ENCODE data around the gene GPD1L. TPM values are rescaled to one million over a fixed set of nuclear protein-coding genes. Genes with fewer than 3 reads are reported as not detected.

The GPD1L gene
- total RNA-seq, 1 donor from 2014 or later: 11.2 TPM

DNA sequence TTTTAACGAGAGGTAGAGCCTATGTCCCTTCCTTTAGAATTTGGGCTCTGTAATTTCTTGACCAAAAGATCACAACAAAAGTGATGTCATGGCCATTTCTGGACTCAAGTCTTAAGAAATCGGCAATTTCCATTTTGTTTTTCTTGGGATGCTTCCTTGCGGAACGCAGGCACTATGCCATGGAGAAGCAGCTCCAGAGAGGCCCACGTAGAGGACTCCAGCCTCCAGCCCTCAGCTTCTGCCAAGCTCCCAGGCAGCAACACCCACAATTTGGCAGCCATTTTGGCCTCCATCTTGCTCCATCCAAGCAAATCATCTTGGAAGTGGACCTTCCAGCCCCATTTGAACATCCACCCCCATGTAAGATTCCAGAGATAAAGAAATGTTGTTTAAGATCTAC, 6.0 kb upstream of the GPD1L start:
- H3K27ac ChIP-seq (ENCODE audit: low read depth, low read length): no peak overlapping the region
- H3K9me3 ChIP-seq (ENCODE audit: insufficient read depth, low read depth, low read length): peaks cover 11% of the 10 kb centered on the region
- no peaks in the 10 kb centered on the region for H4K20me1 ChIP-seq (ENCODE audit: insufficient read depth, low read length)
- TF ChIP-seq EZH2 (IDR thresholded peaks at IDR 0.05; ENCODE audit: insufficient read depth, low read length): no peak
- TF ChIP-seq, protein P1, sequence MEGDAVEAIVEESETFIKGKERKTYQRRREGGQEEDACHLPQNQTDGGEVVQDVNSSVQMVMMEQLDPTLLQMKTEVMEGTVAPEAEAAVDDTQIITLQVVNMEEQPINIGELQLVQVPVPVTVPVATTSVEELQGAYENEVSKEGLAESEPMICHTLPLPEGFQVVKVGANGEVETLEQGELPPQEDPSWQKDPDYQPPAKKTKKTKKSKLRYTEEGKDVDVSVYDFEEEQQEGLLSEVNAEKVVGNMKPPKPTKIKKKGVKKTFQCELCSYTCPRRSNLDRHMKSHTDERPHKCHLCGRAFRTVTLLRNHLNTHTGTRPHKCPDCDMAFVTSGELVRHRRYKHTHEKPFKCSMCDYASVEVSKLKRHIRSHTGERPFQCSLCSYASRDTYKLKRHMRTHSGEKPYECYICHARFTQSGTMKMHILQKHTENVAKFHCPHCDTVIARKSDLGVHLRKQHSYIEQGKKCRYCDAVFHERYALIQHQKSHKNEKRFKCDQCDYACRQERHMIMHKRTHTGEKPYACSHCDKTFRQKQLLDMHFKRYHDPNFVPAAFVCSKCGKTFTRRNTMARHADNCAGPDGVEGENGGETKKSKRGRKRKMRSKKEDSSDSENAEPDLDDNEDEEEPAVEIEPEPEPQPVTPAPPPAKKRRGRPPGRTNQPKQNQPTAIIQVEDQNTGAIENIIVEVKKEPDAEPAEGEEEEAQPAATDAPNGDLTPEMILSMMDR (IDR thresholded peaks at IDR 0.05; ENCODE audit: insufficient read depth, low read depth, low read length): no peak
- no peaks in the 10 kb centered on the region for H3K4me1 ChIP-seq (ENCODE audit: insufficient read depth, low read length)
- H3K79me2 ChIP-seq (ENCODE audit: insufficient read depth, low read length): no peaks in the 10 kb centered on the region
- H3K27me3 ChIP-seq (ENCODE audit: insufficient read depth, low read length): no peaks in the 10 kb centered on the region
- Mint-ChIP-seq H3K27me3 (ENCODE audit: low read depth, unreplicated experiment) (peaks cover 2% of the 10 kb centered on the region), H3K9me3 (ENCODE audit: unreplicated experiment) (peaks cover 34% of the 10 kb centered on the region), H3K27ac (ENCODE audit: unreplicated experiment) (no peak overlapping the region), H3K4me3 (ENCODE audit: unreplicated experiment) (no peak overlapping the region), H3K36me3 (ENCODE audit: low read depth, unreplicated experiment) (no peaks in the 10 kb centered on the region), H3K4me1 (ENCODE audit: low read depth, unreplicated experiment) (no peaks in the 10 kb centered on the region)
- no peak overlapping the region for H3K4me2 ChIP-seq (ENCODE audit: low read length)
- no peak overlapping the region for H2AFZ ChIP-seq (ENCODE audit: low read depth, low read length)
- no peak for FAIRE-seq
- no peak overlapping the region for H3K9ac ChIP-seq (ENCODE audit: low read length)
- DNase-seq (ENCODE audit: low read depth): no peak
- no peaks in the 10 kb centered on the region for H3K36me3 ChIP-seq (ENCODE audit: insufficient read depth, low read length)
- no peak overlapping the region for H3K4me3 ChIP-seq (ENCODE audit: insufficient read depth, low read depth, low read length)

DNA sequence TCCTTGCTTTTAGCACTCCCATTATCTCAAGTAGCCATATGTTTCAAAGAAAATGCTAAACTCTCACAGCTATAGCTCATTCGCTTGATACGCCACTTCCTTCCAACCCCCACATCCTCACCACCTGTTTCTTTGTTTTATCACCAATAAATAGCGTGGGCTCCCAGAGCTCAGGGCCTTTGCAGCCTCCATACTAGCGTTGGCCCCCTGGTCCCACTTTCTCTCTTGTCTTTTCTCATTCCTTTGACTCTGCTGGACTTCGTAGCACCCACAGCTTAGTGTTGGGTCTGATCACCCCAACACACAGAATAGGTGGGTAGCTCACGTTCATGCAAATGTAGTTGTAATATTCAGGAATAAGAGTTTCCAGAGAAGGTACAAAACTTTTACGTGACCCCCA, 4.1 kb upstream of the GPD1L start:
- H3K79me2 ChIP-seq (ENCODE audit: insufficient read depth, low read length): no peaks in the 10 kb centered on the region
- no peaks in the 10 kb centered on the region for H3K36me3 ChIP-seq (ENCODE audit: insufficient read depth, low read length)
- H3K4me3 ChIP-seq (ENCODE audit: insufficient read depth, low read depth, low read length): no peak overlapping the region
- peaks cover 11% of the 10 kb centered on the region for H3K9me3 ChIP-seq (ENCODE audit: insufficient read depth, low read depth, low read length)
- no peaks in the 10 kb centered on the region for H4K20me1 ChIP-seq (ENCODE audit: insufficient read depth, low read length)
- DNase-seq (ENCODE audit: low read depth): no peak
- TF ChIP-seq EZH2 (IDR thresholded peaks at IDR 0.05; ENCODE audit: insufficient read depth, low read length): no peak
- TF ChIP-seq, protein P1 (IDR thresholded peaks at IDR 0.05; ENCODE audit: insufficient read depth, low read depth, low read length): no peak
- H3K27me3 Mint-ChIP-seq (ENCODE audit: low read depth, unreplicated experiment): peaks cover 3% of the 10 kb centered on the region
- no peaks in the 10 kb centered on the region for H3K36me3 Mint-ChIP-seq (ENCODE audit: low read depth, unreplicated experiment)
- H3K27ac ChIP-seq (ENCODE audit: low read depth, low read length): no peak overlapping the region
- FAIRE-seq: no peak
- peaks cover 5% of the 10 kb centered on the region for H3K4me1 ChIP-seq (ENCODE audit: insufficient read depth, low read length)
- no peak overlapping the region for H3K9ac ChIP-seq (ENCODE audit: low read length)
- peaks cover 36% of the 10 kb centered on the region for H3K9me3 Mint-ChIP-seq (ENCODE audit: unreplicated experiment)
- H3K4me1 Mint-ChIP-seq (ENCODE audit: low read depth, unreplicated experiment): peaks cover under 1% of the 10 kb centered on the region
- no peaks in the 10 kb centered on the region for H3K27me3 ChIP-seq (ENCODE audit: insufficient read depth, low read length)
- no peak overlapping the region for H3K4me3 Mint-ChIP-seq (ENCODE audit: unreplicated experiment)
- H3K4me2 ChIP-seq (ENCODE audit: low read length): no peak overlapping the region
- H3K27ac Mint-ChIP-seq (ENCODE audit: unreplicated experiment): no peak overlapping the region
- no peak overlapping the region for H2AFZ ChIP-seq (ENCODE audit: low read depth, low read length)

- Mint-ChIP-seq H3K9me3 (ENCODE audit: unreplicated experiment) (peaks cover 33% of the 10 kb centered on the region), H3K27me3 (ENCODE audit: low read depth, unreplicated experiment) (peaks cover 14% of the 10 kb centered on the region), H3K4me3 (ENCODE audit: unreplicated experiment) (no peak overlapping the region), H3K4me1 (ENCODE audit: low read depth, unreplicated experiment) (peaks cover 3% of the 10 kb centered on the region), H3K36me3 (ENCODE audit: low read depth, unreplicated experiment) (no peaks in the 10 kb centered on the region), H3K27ac (ENCODE audit: unreplicated experiment) (peak overlapping the region; percentile 41)
- H3K27ac ChIP-seq (ENCODE audit: low read depth, low read length): no peak overlapping the region
- no peaks in the 10 kb centered on the region for H4K20me1 ChIP-seq (ENCODE audit: insufficient read depth, low read length)
- no peak overlapping the region for H2AFZ ChIP-seq (ENCODE audit: low read depth, low read length)
- no peaks in the 10 kb centered on the region for H3K27me3 ChIP-seq (ENCODE audit: insufficient read depth, low read length)
- H3K4me3 ChIP-seq (ENCODE audit: insufficient read depth, low read depth, low read length): no peak overlapping the region
- H3K36me3 ChIP-seq (ENCODE audit: insufficient read depth, low read length): no peaks in the 10 kb centered on the region
- H3K9me3 ChIP-seq (ENCODE audit: insufficient read depth, low read depth, low read length): peaks cover 11% of the 10 kb centered on the region
- H3K4me1 ChIP-seq (ENCODE audit: insufficient read depth, low read length): peaks cover 5% of the 10 kb centered on the region
- DNase-seq (ENCODE audit: low read depth) (no peak), FAIRE-seq (no peak)
- no peak overlapping the region for H3K9ac ChIP-seq (ENCODE audit: low read length)
- TF ChIP-seq EZH2 (IDR thresholded peaks at IDR 0.05; ENCODE audit: insufficient read depth, low read length): no peak
- TF ChIP-seq, protein P1 (IDR thresholded peaks at IDR 0.05; ENCODE audit: insufficient read depth, low read depth, low read length): no peak
- no peak overlapping the region for H3K4me2 ChIP-seq (ENCODE audit: low read length)
- H3K79me2 ChIP-seq (ENCODE audit: insufficient read depth, low read length): no peaks in the 10 kb centered on the region
Measured at GRCh38 chr3:32104492-32104891, 1.9 kb upstream of the GPD1L start.

Data from astrocyte (in vitro differentiated cells and primary cell).